PC-9 (cell line): Measurements from ENCODE around the gene MTCL1.

Experiments used
- EZH2 ChIP-seq: fragments of 200-600 bp; sonication (generic); IDR thresholded peaks from 2 replicates; pipeline ENCODE4 v1.8.0; 2017; ENCODE audit warnings: antibody characterized with exemption, low read depth
- TF ChIP-seq, protein P1 (sequence below): fragments of 200-600 bp; sonication (generic); conservative IDR thresholded peaks from 2 replicates; pipeline ENCODE4 v1.6.1; 2017; ENCODE audit warnings: mixed run types, antibody characterized with exemption, mild to moderate bottlenecking, moderate library complexity

GRCh38 chr18:8866679-8867078, 161.3 kb downstream of the MTCL1 start:
- TF ChIP-seq, protein P1, sequence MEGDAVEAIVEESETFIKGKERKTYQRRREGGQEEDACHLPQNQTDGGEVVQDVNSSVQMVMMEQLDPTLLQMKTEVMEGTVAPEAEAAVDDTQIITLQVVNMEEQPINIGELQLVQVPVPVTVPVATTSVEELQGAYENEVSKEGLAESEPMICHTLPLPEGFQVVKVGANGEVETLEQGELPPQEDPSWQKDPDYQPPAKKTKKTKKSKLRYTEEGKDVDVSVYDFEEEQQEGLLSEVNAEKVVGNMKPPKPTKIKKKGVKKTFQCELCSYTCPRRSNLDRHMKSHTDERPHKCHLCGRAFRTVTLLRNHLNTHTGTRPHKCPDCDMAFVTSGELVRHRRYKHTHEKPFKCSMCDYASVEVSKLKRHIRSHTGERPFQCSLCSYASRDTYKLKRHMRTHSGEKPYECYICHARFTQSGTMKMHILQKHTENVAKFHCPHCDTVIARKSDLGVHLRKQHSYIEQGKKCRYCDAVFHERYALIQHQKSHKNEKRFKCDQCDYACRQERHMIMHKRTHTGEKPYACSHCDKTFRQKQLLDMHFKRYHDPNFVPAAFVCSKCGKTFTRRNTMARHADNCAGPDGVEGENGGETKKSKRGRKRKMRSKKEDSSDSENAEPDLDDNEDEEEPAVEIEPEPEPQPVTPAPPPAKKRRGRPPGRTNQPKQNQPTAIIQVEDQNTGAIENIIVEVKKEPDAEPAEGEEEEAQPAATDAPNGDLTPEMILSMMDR: no peak
- TF ChIP-seq EZH2: no peak
